GM18951 (cell line): ENCODE measurements around the gene DIP2C.
"Not testable (repeated sequence)": the region's sequence is repeated elsewhere in the genome, so short reads cannot be mapped to it uniquely, and the experiment has no call there.

Experiments
- POLR2A ChIP-seq: IDR thresholded peaks from 4 replicates; pipeline ENCODE4 v1.6.1; 2011; ENCODE audit warnings: mild to moderate bottlenecking; ENCODE audit not compliant: insufficient read length, insufficient read depth; ENCODE audit errors: extremely low read depth
- in situ Hi-C: fragments of 300-500 bp; cut with MboI; formaldehyde crosslinking; loops from one replicate; pipeline ENCODE4 v1.12.0; 2022; ENCODE audit warnings: low sequenced_read_pairs, mixed read lengths, inconsistent platforms; ENCODE audit not compliant: unreplicated experiment

The DIP2C gene

GRCh38 chr10:474946-475345 lies 214.5 kb downstream of the DIP2C start:
- in situ Hi-C loops: no loop called here
- no peak for TF ChIP-seq POLR2A

- in situ Hi-C loops: no loop called here
- no peak for TF ChIP-seq POLR2A
Measured at GRCh38 chr10:474406-474805, 215.1 kb downstream of the DIP2C start.

- TF ChIP-seq POLR2A: no peak
- in situ Hi-C loops: no loop called here
Measured at GRCh38 chr10:472241-472910, 217.1 kb downstream of the DIP2C start.

- in situ Hi-C loops: no loop called here
- TF ChIP-seq POLR2A: no peak
Measured at GRCh38 chr10:470339-471003, 219.0 kb downstream of the DIP2C start.

- in situ Hi-C loops: no loop called here
- no peak for TF ChIP-seq POLR2A
Measured at GRCh38 chr10:469947-470338, 219.5 kb downstream of the DIP2C start.

- TF ChIP-seq POLR2A: no peak
- in situ Hi-C loops: no loop called here
Measured at GRCh38 chr10:459743-460142, 229.7 kb downstream of the DIP2C start.

- in situ Hi-C loops: no loop called here
- TF ChIP-seq POLR2A: no peak
Measured at GRCh38 chr10:458421-458851, 231.0 kb downstream of the DIP2C start.

GRCh38 chr10:456486-456885 lies 233.0 kb downstream of the DIP2C start:
- TF ChIP-seq POLR2A: no peak
- in situ Hi-C loops: no loop called here

GRCh38 chr10:454860-455259 lies 234.6 kb downstream of the DIP2C start:
- in situ Hi-C loops: no loop called here
- TF ChIP-seq POLR2A: no peak

- in situ Hi-C loops: no loop called here
- TF ChIP-seq POLR2A: no peak
Measured at GRCh38 chr10:453647-454046, 235.8 kb downstream of the DIP2C start.

- no peak for TF ChIP-seq POLR2A
- in situ Hi-C loops: no loop called here
Measured at GRCh38 chr10:452512-453426, 236.7 kb downstream of the DIP2C start.

GRCh38 chr10:451856-452255 lies 237.6 kb downstream of the DIP2C start:
- TF ChIP-seq POLR2A: no peak
- in situ Hi-C loops: no loop called here

GRCh38 chr10:451021-451471 lies 238.4 kb downstream of the DIP2C start:
- TF ChIP-seq POLR2A: no peak
- in situ Hi-C loops: no loop called here

- no peak for TF ChIP-seq POLR2A
- in situ Hi-C loops: no loop called here
Measured at GRCh38 chr10:450463-450862, 239.0 kb downstream of the DIP2C start.

- in situ Hi-C loops: not testable (repeated sequence)
Measured at GRCh38 chr10:449331-449730, 240.1 kb downstream of the DIP2C start.
